ENCODE data around the gene MYL1.

Gene MYL1

DNA sequence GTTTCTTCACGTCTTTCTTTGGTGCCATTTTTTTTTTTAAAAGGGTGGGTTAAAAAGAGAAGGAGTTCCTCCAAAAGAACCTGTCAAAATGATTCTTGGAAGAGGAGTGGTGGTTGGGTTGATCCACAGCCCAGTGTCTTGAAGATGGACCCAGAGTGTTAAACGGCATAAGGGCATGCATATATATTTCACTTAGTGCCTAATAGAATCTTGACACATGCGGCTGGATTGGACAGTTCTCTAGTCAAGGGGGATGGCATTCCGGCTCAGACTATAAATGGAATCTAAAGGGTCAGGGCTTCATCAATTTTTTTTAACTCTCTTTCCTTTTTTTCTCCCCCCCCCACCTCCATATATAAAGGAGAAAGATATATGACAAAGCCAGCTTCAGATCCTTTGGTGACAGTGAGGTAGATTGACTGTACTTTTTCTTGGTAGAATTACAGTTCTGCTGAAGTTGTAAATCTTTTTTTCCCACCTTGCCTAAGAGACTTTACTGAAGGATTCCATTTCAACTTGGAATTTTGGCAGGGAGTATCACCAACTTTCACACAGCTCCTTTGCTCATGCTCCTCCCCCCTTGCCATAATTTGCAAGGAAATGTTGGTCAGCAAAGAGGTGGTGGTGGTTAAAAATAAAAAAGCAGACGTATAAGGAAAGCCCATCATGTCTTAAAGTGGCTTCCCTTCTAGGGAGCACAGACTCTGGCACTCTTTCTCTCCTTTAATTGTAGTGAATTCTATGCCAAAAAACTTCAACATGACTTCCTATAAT lies at the start of gene MYL1:
MYL1 (minus strand) TSS at position 160 of the 774 bp plus-strand sequence; CDS start at position 28, 132 bp downstream.
- Histone ChIP-seq H3K4me1 (ENCODE audit: control insufficient read depth, insufficient read depth, low read length) (no peaks in the 10 kb centered on the region), H3K9me3 (ENCODE audit: control insufficient read depth in 2 of 2, low read length in 2 of 2) (no peaks in the 10 kb centered on the region), H3K27me3 (ENCODE audit: control insufficient read depth in 1 of 2, insufficient read depth in 2 of 2, low read length in 2 of 2) (no peaks in the 10 kb centered on the region), H3K9ac (ENCODE audit: low read length in 2 of 2) (no peak within 1 kb of the TSS), H3K4me3 (ENCODE audit: low read length in 2 of 2) (no peak within 1 kb of the TSS), H3K36me3 (ENCODE audit: control insufficient read depth in 2 of 2, insufficient read depth in 2 of 2, low read length in 2 of 2) (no peaks in the 10 kb centered on the region), H3K27ac (ENCODE audit: low read length) (no peak within 1 kb of the TSS)

DNA sequence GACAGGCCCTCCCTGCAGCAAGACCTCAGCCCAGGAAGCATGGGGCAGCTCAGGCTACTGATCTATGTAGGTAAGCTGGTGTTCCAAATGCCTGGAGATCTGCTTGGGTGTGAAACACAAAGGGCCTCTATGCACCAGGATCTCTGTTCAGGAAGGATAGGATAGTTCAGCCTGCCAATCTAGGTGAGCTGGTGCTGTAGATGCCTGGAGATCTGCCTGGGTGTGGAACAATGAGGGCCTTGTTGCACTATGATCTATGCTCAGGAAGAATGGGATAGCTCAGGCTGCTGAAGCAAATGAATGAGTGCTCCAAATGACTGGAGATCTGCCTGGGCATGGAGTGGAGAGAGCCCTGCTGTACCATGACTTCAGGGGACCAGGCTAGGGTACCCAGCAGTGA lies 48.9 kb upstream of the MYL1 start:
- Histone ChIP-seq H3K27ac (ENCODE audit: low read length) (no peak overlapping the region), H3K4me3 (ENCODE audit: low read length in 2 of 2) (no peak overlapping the region), H3K4me1 (ENCODE audit: control insufficient read depth, insufficient read depth, low read length) (no peaks in the 10 kb centered on the region)

DNA sequence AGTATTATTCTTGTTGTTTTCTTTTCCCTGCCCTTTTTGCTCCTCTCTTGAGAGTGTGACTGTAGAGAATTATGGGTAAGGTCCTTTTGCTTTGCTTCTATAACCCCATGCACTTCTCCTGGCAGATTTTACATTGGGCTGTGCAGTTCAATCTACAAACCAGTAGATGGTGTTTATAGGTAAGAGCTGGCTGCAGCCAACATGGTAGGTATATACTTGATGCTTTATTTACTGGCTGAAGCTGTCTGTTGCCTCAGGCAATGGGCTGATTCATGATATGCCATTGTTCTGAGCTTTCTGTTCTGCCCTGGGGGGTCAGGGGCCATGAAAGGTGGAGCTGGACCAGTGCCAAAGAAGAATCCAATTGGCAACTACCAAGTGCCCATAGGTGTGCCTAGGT lies 48.3 kb upstream of the MYL1 start:
- Histone ChIP-seq H3K36me3 (ENCODE audit: control insufficient read depth in 2 of 2, insufficient read depth in 2 of 2, low read length in 2 of 2) (no peaks in the 10 kb centered on the region), H3K27me3 (ENCODE audit: control insufficient read depth in 1 of 2, insufficient read depth in 2 of 2, low read length in 2 of 2) (peaks cover 0 to 2% of the 10 kb centered on the region in 2 donors), H3K4me3 (ENCODE audit: low read length in 2 of 2) (no peak overlapping the region), H3K27ac (ENCODE audit: low read length) (no peak overlapping the region), H3K9me3 (ENCODE audit: control insufficient read depth in 2 of 2, low read length in 2 of 2) (no peaks in the 10 kb centered on the region), H3K9ac (ENCODE audit: low read length in 2 of 2) (no peak overlapping the region), H3K4me1 (ENCODE audit: control insufficient read depth, insufficient read depth, low read length) (no peaks in the 10 kb centered on the region)

More for the DNA sequence above, 48.9 kb upstream of the MYL1 start:
- Histone ChIP-seq H3K27me3 (ENCODE audit: control insufficient read depth in 1 of 2, insufficient read depth in 2 of 2, low read length in 2 of 2) (peaks cover 0 to 2% of the 10 kb centered on the region in 2 donors), H3K36me3 (ENCODE audit: control insufficient read depth in 2 of 2, insufficient read depth in 2 of 2, low read length in 2 of 2) (no peaks in the 10 kb centered on the region), H3K9ac (ENCODE audit: low read length in 2 of 2) (no peak overlapping the region), H3K9me3 (ENCODE audit: control insufficient read depth in 2 of 2, low read length in 2 of 2) (no peaks in the 10 kb centered on the region)

DNA sequence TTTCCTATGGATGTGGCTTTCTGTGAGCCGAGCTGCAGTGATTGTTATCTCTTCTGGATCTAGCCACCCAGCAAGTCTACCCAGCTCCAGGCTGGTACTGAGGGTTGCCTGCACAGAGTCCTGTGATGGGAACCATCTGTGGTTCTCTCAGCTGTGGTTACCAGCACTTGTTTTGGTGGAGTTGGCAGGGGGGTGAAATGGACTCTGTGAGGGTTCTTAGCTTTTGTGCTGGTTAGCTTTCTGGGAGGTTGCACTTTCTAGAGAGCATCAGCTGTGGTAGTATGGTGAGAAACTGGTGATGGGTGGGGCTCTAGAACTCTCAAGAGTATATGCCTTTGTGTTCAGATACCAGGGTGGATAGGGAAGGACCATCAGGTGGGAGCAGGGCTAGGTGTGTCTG lies 45.4 kb upstream of the MYL1 start:
- no peaks in the 10 kb centered on the region for H3K36me3 ChIP-seq (ENCODE audit: control insufficient read depth in 2 of 2, insufficient read depth in 2 of 2, low read length in 2 of 2)
- peaks cover 0 to 2% of the 10 kb centered on the region in 2 donors for H3K27me3 ChIP-seq (ENCODE audit: control insufficient read depth in 1 of 2, insufficient read depth in 2 of 2, low read length in 2 of 2)
- H3K27ac ChIP-seq (ENCODE audit: low read length), result no peak overlapping the region
- no peak overlapping the region for H3K4me3 ChIP-seq (ENCODE audit: low read length in 2 of 2)
- no peak overlapping the region for H3K9ac ChIP-seq (ENCODE audit: low read length in 2 of 2)
- H3K4me1 ChIP-seq (ENCODE audit: control insufficient read depth, insufficient read depth, low read length), result no peaks in the 10 kb centered on the region
- no peaks in the 10 kb centered on the region for H3K9me3 ChIP-seq (ENCODE audit: control insufficient read depth in 2 of 2, low read length in 2 of 2)

DNA sequence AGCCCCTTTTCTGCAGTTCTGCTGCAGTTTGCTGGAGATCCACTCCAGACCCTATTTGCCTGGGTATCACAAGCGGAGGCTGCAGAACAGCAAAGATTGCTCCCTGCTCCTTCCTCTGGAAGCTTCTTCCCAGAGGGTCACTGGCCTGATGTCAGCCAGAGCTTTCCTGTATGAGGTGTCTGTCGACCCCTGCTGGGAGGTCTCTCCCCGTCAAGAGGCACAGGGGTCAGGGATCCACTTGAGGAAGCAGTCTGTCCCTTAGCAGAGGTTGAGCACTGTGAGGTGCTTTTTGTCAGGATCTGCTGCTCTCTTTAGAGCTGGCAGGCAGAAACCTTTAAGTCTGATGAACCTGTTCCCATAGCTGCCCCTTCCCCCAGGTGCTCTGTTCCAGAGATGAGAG lies 42.0 kb upstream of the MYL1 start:
- H3K36me3 ChIP-seq (ENCODE audit: control insufficient read depth in 2 of 2, insufficient read depth in 2 of 2, low read length in 2 of 2), result no peaks in the 10 kb centered on the region
- no peak overlapping the region for H3K4me3 ChIP-seq (ENCODE audit: low read length in 2 of 2)
- H3K27me3 ChIP-seq (ENCODE audit: control insufficient read depth in 1 of 2, insufficient read depth in 2 of 2, low read length in 2 of 2), result no peaks in the 10 kb centered on the region
- H3K4me1 ChIP-seq (ENCODE audit: control insufficient read depth, insufficient read depth, low read length), result no peaks in the 10 kb centered on the region
- H3K9ac ChIP-seq (ENCODE audit: low read length in 2 of 2), result no peak overlapping the region
- no peak overlapping the region for H3K27ac ChIP-seq (ENCODE audit: low read length)
- no peaks in the 10 kb centered on the region for H3K9me3 ChIP-seq (ENCODE audit: control insufficient read depth in 2 of 2, low read length in 2 of 2)

DNA sequence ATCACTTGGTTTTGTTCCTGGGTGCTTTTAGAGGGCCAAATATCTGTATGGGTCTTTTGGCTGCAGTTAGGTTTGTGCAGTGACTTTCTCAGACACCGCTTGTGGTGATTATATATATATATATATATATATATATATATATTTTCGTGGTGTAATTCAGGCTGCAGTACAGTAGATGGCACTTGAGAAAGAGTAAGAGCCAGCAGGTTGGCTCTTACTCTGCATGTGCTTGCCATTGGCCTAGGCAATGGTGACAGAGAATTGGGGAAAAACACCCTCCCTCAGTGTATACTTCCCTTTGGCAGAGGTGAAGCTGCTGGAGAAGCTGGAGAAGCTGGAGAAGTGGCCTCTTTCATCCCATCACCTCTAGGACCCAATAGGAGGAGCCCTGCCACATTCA lies 22.2 kb upstream of the MYL1 start:
- H3K36me3 ChIP-seq (ENCODE audit: control insufficient read depth in 2 of 2, insufficient read depth in 2 of 2, low read length in 2 of 2), result no peaks in the 10 kb centered on the region
- H3K9ac ChIP-seq (ENCODE audit: low read length in 2 of 2), result no peak overlapping the region
- no peak overlapping the region for H3K4me3 ChIP-seq (ENCODE audit: low read length in 2 of 2)
- H3K27ac ChIP-seq (ENCODE audit: low read length), result no peak overlapping the region
- H3K9me3 ChIP-seq (ENCODE audit: control insufficient read depth in 2 of 2, low read length in 2 of 2), result peaks cover 0 to 4% of the 10 kb centered on the region in 2 donors
- no peaks in the 10 kb centered on the region for H3K27me3 ChIP-seq (ENCODE audit: control insufficient read depth in 1 of 2, insufficient read depth in 2 of 2, low read length in 2 of 2)
- no peaks in the 10 kb centered on the region for H3K4me1 ChIP-seq (ENCODE audit: control insufficient read depth, insufficient read depth, low read length)

DNA sequence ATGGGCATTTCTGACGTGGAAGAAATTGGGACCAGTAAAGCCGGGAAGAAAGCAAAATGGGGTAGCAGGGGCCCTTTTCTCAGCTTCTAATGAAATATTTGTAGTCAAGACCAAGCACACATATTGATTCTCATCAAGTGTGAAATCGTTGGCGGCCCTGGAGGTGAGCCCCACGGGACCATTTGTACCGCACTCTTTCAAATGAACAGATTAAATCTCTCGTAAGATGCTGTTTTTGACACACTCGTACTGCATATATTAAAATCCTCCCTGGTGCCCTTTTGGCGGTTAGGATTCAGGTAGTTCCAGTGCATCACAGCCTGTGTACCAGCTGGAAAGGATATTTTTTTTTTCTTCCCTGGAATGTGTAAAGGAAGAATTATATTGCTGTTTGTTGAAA lies 9.9 kb upstream of the MYL1 start:
- Histone ChIP-seq H3K4me3 (ENCODE audit: low read length in 2 of 2) (no peak overlapping the region), H3K27ac (ENCODE audit: low read length) (no peak overlapping the region), H3K9ac (ENCODE audit: low read length in 2 of 2) (no peak overlapping the region)

DNA sequence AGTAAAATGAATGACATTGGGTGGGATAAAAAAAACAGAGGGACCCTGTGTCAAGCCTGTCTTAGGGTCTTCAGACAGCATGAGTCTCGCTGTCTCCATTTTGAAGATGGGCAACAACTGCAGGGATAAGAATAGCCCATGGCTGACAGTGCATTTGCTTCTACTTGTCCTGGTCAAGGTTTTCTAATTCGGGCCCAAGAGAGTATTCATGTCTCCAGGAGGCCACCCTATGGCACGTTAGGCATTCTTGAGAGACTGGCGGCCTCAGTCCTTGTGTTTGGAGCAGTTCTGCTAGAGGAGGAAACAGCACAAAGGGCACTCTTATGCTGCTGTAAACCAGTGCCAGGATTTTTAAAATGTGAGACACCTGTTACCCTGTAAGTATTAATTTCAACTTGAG lies 9.5 kb upstream of the MYL1 start:
- Histone ChIP-seq H3K9ac (ENCODE audit: low read length in 2 of 2) (no peak overlapping the region), H3K4me3 (ENCODE audit: low read length in 2 of 2) (no peak overlapping the region)

More for the DNA sequence above, 9.9 kb upstream of the MYL1 start:
- H3K27me3 ChIP-seq (ENCODE audit: control insufficient read depth in 1 of 2, insufficient read depth in 2 of 2, low read length in 2 of 2), result no peaks in the 10 kb centered on the region
- H3K36me3 ChIP-seq (ENCODE audit: control insufficient read depth in 2 of 2, insufficient read depth in 2 of 2, low read length in 2 of 2), result no peaks in the 10 kb centered on the region
- no peaks in the 10 kb centered on the region for H3K9me3 ChIP-seq (ENCODE audit: control insufficient read depth in 2 of 2, low read length in 2 of 2)
- no peaks in the 10 kb centered on the region for H3K4me1 ChIP-seq (ENCODE audit: control insufficient read depth, insufficient read depth, low read length)

DNA sequence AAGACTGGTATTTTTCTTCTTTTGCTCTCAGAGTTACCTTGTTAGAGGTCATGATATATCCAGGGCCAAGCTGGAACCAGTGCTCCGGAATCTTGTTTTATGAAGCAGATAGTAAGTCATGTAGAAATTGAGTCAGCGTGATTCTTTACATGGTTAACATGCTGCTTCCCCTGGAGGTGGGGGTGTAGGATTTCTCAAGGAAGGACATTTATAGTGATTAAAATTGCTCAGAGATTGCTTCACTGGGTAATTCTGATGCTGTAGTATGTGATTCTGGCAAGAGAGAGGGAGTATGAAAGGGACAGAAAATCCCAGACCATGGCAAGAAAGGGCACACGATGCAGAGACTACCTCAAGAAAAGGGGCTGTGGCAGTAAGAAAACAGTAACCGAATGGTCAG lies 8.0 kb upstream of the MYL1 start:
- Histone ChIP-seq H3K36me3 (ENCODE audit: control insufficient read depth in 2 of 2, insufficient read depth in 2 of 2, low read length in 2 of 2) (no peaks in the 10 kb centered on the region), H3K4me1 (ENCODE audit: control insufficient read depth, insufficient read depth, low read length) (no peaks in the 10 kb centered on the region), H3K27ac (ENCODE audit: low read length) (no peak overlapping the region), H3K9ac (ENCODE audit: low read length in 2 of 2) (no peak overlapping the region), H3K9me3 (ENCODE audit: control insufficient read depth in 2 of 2, low read length in 2 of 2) (no peaks in the 10 kb centered on the region), H3K4me3 (ENCODE audit: low read length in 2 of 2) (no peak overlapping the region), H3K27me3 (ENCODE audit: control insufficient read depth in 1 of 2, insufficient read depth in 2 of 2, low read length in 2 of 2) (no peaks in the 10 kb centered on the region)

More for the DNA sequence above, 9.5 kb upstream of the MYL1 start:
- H3K4me1 ChIP-seq (ENCODE audit: control insufficient read depth, insufficient read depth, low read length), result no peaks in the 10 kb centered on the region
- H3K36me3 ChIP-seq (ENCODE audit: control insufficient read depth in 2 of 2, insufficient read depth in 2 of 2, low read length in 2 of 2), result no peaks in the 10 kb centered on the region
- H3K27ac ChIP-seq (ENCODE audit: low read length), result no peak overlapping the region
- H3K27me3 ChIP-seq (ENCODE audit: control insufficient read depth in 1 of 2, insufficient read depth in 2 of 2, low read length in 2 of 2), result no peaks in the 10 kb centered on the region
- H3K9me3 ChIP-seq (ENCODE audit: control insufficient read depth in 2 of 2, low read length in 2 of 2), result no peaks in the 10 kb centered on the region

DNA sequence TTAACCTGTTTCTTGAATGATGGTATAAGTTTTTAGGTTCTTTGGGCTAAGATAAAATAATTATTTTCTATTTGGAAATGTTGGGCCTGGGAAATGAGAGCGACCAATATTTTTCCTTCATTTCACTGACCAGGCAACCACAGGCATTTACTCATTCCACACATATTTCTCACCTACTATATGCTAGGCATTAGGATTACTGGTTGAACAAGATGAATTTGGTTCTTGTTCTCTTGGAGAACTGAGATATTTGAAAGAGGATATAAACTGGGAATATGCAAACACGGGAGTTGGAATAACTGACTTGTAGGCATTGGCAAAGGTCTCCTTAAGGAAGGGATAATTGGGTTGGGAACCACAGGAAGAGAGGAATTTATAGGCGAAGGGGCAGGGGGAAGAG lies 3.9 kb upstream of the MYL1 start:
- Histone ChIP-seq H3K4me3 (ENCODE audit: low read length in 2 of 2) (no peak overlapping the region), H3K9me3 (ENCODE audit: control insufficient read depth in 2 of 2, low read length in 2 of 2) (no peaks in the 10 kb centered on the region), H3K4me1 (ENCODE audit: control insufficient read depth, insufficient read depth, low read length) (no peaks in the 10 kb centered on the region), H3K27ac (ENCODE audit: low read length) (no peak overlapping the region), H3K27me3 (ENCODE audit: control insufficient read depth in 1 of 2, insufficient read depth in 2 of 2, low read length in 2 of 2) (no peaks in the 10 kb centered on the region), H3K9ac (ENCODE audit: low read length in 2 of 2) (no peak overlapping the region), H3K36me3 (ENCODE audit: control insufficient read depth in 2 of 2, insufficient read depth in 2 of 2, low read length in 2 of 2) (no peaks in the 10 kb centered on the region)

DNA sequence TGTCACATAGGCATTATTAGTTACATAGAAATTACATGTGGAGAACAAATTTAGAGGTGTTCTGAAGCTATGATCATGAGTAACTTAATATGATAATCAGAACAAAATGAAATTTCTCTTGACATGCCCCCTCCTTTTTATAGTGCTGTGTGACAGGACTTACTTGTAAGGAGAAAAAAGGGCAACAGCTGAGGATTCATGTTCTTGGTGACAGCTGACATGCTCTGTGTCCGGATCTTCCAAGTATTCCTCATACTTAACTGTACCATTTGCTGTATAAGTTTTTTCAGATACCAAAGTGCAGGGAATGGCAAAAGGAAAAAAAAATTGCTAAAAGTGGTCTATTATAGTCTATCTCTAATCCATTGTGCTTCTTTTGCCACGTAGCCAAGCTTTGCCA lies 3.5 kb upstream of the MYL1 start:
- H3K4me1 ChIP-seq (ENCODE audit: control insufficient read depth, insufficient read depth, low read length), result no peaks in the 10 kb centered on the region
- H3K36me3 ChIP-seq (ENCODE audit: control insufficient read depth in 2 of 2, insufficient read depth in 2 of 2, low read length in 2 of 2), result no peaks in the 10 kb centered on the region
- H3K27ac ChIP-seq (ENCODE audit: low read length), result no peak overlapping the region
- H3K27me3 ChIP-seq (ENCODE audit: control insufficient read depth in 1 of 2, insufficient read depth in 2 of 2, low read length in 2 of 2), result no peaks in the 10 kb centered on the region
- no peak overlapping the region for H3K9ac ChIP-seq (ENCODE audit: low read length in 2 of 2)
- no peaks in the 10 kb centered on the region for H3K9me3 ChIP-seq (ENCODE audit: control insufficient read depth in 2 of 2, low read length in 2 of 2)
- no peak overlapping the region for H3K4me3 ChIP-seq (ENCODE audit: low read length in 2 of 2)

Data from stomach smooth muscle (tissue), 2 donors.